GM12892 (cell line): ENCODE results near the gene DRAXIN.

ENCODE experiments used
- POLR2A ChIP-seq: IDR thresholded peaks from 2 replicates; pipeline ENCODE4 v1.6.1; 2011; ENCODE audit warnings: low read depth, low read length, control low read depth
- TAF1 ChIP-seq: IDR thresholded peaks from 2 replicates; pipeline ENCODE4 v1.6.1; 2011; ENCODE audit warnings: low read depth, mild to moderate bottlenecking, control low read depth, low read length, borderline replicate concordance

DNA sequence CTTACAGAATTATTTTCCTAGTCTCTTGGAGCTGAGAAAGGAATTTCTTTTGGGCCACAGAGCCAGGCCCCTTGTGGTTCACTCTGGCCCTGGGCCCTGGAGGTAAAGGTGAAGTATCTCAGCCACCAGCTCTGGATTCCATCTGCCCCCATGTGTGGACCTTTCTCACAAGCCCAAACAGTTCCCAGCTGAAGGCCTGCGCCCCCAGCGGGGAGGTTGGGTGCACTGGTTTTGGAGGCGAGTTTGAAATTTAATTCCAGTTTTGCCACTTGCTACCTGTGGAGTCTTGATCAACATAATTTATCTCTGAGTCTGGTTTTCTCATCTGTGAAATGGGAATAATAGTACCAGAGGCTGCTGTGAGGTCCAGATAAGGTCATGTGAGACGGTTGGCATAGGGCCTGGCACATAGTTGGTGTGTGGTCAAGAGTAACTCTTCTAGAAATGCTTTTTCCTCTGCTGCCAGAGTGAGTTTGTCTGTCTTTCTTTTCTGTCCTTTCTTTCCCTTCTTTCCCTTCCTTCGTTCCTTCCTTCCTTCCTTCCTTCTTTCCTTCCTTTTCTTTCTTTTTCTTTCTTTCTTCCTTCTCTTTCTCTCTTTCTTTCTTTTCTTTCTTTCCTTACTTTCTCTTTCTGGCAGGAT, 50.5 kb downstream of the DRAXIN start:
- no peak for TF ChIP-seq POLR2A
- no peak for TF ChIP-seq TAF1
